HepG2 (cell line): ENCODE data around the gene MLST8. TPM values are rescaled to one million over a fixed set of nuclear protein-coding genes. Genes with fewer than 3 reads are reported as not detected.

Experiments used
- BHLHE40 ChIP-seq: IDR thresholded peaks from 2 replicates; pipeline ENCODE4 v1.6.1; 2011; ENCODE audit warnings: low read length, improper control_type of control experiment
- BORCS8-MEF2B ChIP-seq: sonication (generic); formaldehyde crosslinking; IDR thresholded peaks from 2 replicates; pipeline ENCODE4 v1.8.0; 2022; ENCODE audit warnings: mild to moderate bottlenecking, missing genetic modification reagents
- CAMTA2 ChIP-seq: sonication (generic); formaldehyde crosslinking; IDR thresholded peaks from 2 replicates; pipeline ENCODE4 v1.4.0; 2020; ENCODE audit warnings: mild to moderate bottlenecking, missing genetic modification reagents, borderline replicate concordance
- CSRNP1 ChIP-seq: sonication (generic); formaldehyde crosslinking; IDR thresholded peaks from 2 replicates; pipeline ENCODE4 v1.8.1; 2023; ENCODE audit warnings: mild to moderate bottlenecking, missing genetic modification reagents
- ISX ChIP-seq: sonication (generic); formaldehyde crosslinking; conservative IDR thresholded peaks from 2 replicates; pipeline ENCODE4 v1.5.0; 2020; ENCODE audit warnings: missing genetic modification reagents
- MLLT10 ChIP-seq: sonication (generic); formaldehyde crosslinking; IDR thresholded peaks from 2 replicates; pipeline ENCODE4 v1.4.0; 2020; ENCODE audit warnings: missing genetic modification reagents
- MYC ChIP-seq: sonication (generic); formaldehyde crosslinking; IDR thresholded peaks from 2 replicates; pipeline ENCODE4 v1.9.0; 2021; ENCODE audit warnings: missing genetic modification reagents, borderline replicate concordance
- NFYB ChIP-seq: sonication (generic); formaldehyde crosslinking; IDR thresholded peaks from 2 replicates; pipeline ENCODE4 v1.4.0; 2020; ENCODE audit warnings: missing genetic modification reagents
- TBP ChIP-seq: sonication (generic); formaldehyde crosslinking; IDR thresholded peaks from 2 replicates; pipeline ENCODE4 v1.5.0; 2020; ENCODE audit warnings: missing genetic modification reagents
- TCF7 ChIP-seq: sonication (generic); IDR thresholded peaks from 2 replicates; pipeline ENCODE4 v1.6.1; 2016; ENCODE audit warnings: antibody characterized with exemption, low read depth
- WIZ ChIP-seq: sonication (generic); formaldehyde crosslinking; IDR thresholded peaks from 2 replicates; pipeline ENCODE4 v1.5.1; 2020; ENCODE audit warnings: mild to moderate bottlenecking, missing genetic modification reagents
- XRCC5 ChIP-seq: fragments of 200-400 bp; formaldehyde crosslinking; optimal IDR thresholded peaks from 2 replicates; pipeline ENCODE3; 2017; ENCODE audit warnings: mild to moderate bottlenecking, low read length
- ZBTB37 ChIP-seq: sonication (generic); formaldehyde crosslinking; IDR thresholded peaks from 2 replicates; pipeline ENCODE4 v1.4.0; 2020; ENCODE audit warnings: mild to moderate bottlenecking, missing genetic modification reagents
- ZNF160 ChIP-seq: sonication (generic); formaldehyde crosslinking; IDR thresholded peaks from 2 replicates; pipeline ENCODE4 v1.8.0; 2022; ENCODE audit warnings: mild to moderate bottlenecking, inconsistent platforms, missing genetic modification reagents
- ZNF17 ChIP-seq: sonication (generic); formaldehyde crosslinking; IDR thresholded peaks from 2 replicates; pipeline ENCODE4 v1.5.0; 2020; ENCODE audit warnings: mild to moderate bottlenecking, missing genetic modification reagents
- ZNF256 ChIP-seq: sonication (generic); formaldehyde crosslinking; conservative IDR thresholded peaks from 2 replicates; pipeline ENCODE4 v1.4.0; 2020; ENCODE audit warnings: missing genetic modification reagents
- ZNF354B ChIP-seq: sonication (generic); formaldehyde crosslinking; IDR thresholded peaks from 2 replicates; pipeline ENCODE4 v1.8.0; 2022; ENCODE audit warnings: mild to moderate bottlenecking, missing genetic modification reagents
- ZNF569 ChIP-seq: sonication (generic); formaldehyde crosslinking; IDR thresholded peaks from 2 replicates; pipeline ENCODE4 v1.5.0; 2020; ENCODE audit warnings: mild to moderate bottlenecking, missing genetic modification reagents, moderate library complexity, borderline replicate concordance
- polyA plus RNA-seq, 8 experiments: library from polyadenylated mRNA; depleted of rRNA in 3 of 8; stranded (reverse) in 7 of 8; unstranded in 1 of 8; fragments of >200 nt; fragmentation: Illumina TruSeq in 4 of 8; extraction: Trizol in 4 of 8; gene quantifications; 2 replicates each; pipeline versions ENCODE4 v1.2.1 to v1.2.3, GENCODE V29; 2011 to 2016; ENCODE audit warnings: low read depth in 4 of 8, missing spikeins in 1 of 8, mixed read lengths in 1 of 8; ENCODE audit not compliant: insufficient read depth in 1 of 8
- total RNA-seq, 5 experiments: library from RNA; depleted of rRNA; stranded (reverse); fragments of >200 nt; fragmentation: Illumina TruSeq; extraction: Trizol; gene quantifications; 2 replicates each; pipeline ENCODE4 v1.2.3, GENCODE V29; 2016; ENCODE audit warnings: low read depth in 1 of 5
- TF ChIP-seq, protein P1 (sequence below): sonication (generic); formaldehyde crosslinking; IDR thresholded peaks from 2 replicates; pipeline ENCODE4 v1.4.0; 2020; ENCODE audit warnings: low read depth, mild to moderate bottlenecking, missing genetic modification reagents
- TF ChIP-seq, protein P2 (sequence below): sonication (generic); formaldehyde crosslinking; IDR thresholded peaks from 2 replicates; pipeline ENCODE4 v1.5.0; 2020; ENCODE audit warnings: missing genetic modification reagents, mild to moderate bottlenecking, borderline replicate concordance
- TF ChIP-seq, protein P3 (sequence below): sonication (generic); formaldehyde crosslinking; IDR thresholded peaks from 2 replicates; pipeline ENCODE4 v1.4.0; 2020; ENCODE audit warnings: missing genetic modification reagents, borderline replicate concordance

The MLST8 gene
- total and polyA plus RNA-seq, 2 of the 13 experiments (the other 11 are each of a cell fraction or from before 2014, with no cell fraction given): 30.8 to 72.7 TPM

DNA sequence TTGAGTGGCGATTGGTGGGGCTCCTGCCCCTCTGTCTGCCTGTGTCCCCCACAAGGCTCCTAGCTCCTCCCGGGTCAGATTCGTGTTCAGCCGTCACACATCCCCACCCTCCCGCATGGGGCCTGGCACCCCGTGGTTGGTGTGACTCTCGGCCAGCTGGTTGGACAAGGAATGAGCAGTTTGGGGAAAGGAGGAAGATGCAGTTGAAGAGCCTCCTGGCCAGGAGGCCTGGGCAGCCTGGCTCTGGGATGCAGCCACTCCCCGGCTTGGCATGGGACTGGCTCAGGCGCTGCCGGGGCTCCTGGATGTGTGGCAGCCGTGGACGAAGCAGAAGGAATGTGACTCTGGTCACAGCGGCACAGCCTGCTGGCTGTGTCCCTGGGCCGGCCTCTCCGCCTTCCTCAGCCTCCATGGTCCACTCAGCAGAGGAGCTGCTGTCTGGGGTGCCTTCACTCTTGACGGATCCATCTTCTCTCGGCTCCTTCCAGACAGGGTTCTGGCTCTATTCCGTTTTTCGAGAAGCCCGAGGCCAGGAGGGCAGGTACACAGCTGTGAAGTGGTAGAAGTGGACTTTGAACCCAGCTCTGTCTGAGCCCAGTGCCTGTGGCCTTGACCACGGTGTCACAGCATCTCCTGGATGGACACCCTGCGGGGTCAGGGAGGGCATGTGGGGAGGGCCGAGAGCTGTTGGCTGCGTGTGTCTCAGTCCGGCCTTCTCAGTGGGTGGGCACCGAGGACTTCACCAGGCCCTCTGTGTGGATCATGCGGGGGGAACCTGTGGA, 47.6 kb upstream of the MLST8 start (continued):
- TF ChIP-seq CSRNP1 (CRISPR knock-in tag) (peak; percentile 45; the same call in 1 of the 2 replicates), BHLHE40 (peak; percentile 29; the same call in 1 of the 2 replicates), TCF7 (0 out of 2 replicates have a peak, but pooled peaks have one; percentile 6), ZNF569 (CRISPR knock-in tag) (no peak), ZBTB37 (CRISPR knock-in tag) (no peak), NFYB (no peak), MYC (CRISPR knock-in tag) (peak; percentile 79; the same call in 1 of the 2 replicates), WIZ (CRISPR knock-in tag) (no peak), MLLT10 (CRISPR knock-in tag) (no peak), ZNF256 (no peak), ZNF354B (CRISPR knock-in tag) (no peak), ISX (no peak), ZNF17 (CRISPR knock-in tag) (no peak), CAMTA2 (CRISPR knock-in tag) (no peak), XRCC5 (peak; percentile 51), ZNF160 (no peak), TBP (CRISPR knock-in tag) (no peak), BORCS8-MEF2B (CRISPR knock-in tag) (no peak; the same call in 1 of the 2 replicates)
- TF ChIP-seq, protein P1, sequence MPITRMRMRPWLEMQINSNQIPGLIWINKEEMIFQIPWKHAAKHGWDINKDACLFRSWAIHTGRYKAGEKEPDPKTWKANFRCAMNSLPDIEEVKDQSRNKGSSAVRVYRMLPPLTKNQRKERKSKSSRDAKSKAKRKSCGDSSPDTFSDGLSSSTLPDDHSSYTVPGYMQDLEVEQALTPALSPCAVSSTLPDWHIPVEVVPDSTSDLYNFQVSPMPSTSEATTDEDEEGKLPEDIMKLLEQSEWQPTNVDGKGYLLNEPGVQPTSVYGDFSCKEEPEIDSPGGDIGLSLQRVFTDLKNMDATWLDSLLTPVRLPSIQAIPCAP (CRISPR knock-in tag): no peak
- TF ChIP-seq, protein P2, sequence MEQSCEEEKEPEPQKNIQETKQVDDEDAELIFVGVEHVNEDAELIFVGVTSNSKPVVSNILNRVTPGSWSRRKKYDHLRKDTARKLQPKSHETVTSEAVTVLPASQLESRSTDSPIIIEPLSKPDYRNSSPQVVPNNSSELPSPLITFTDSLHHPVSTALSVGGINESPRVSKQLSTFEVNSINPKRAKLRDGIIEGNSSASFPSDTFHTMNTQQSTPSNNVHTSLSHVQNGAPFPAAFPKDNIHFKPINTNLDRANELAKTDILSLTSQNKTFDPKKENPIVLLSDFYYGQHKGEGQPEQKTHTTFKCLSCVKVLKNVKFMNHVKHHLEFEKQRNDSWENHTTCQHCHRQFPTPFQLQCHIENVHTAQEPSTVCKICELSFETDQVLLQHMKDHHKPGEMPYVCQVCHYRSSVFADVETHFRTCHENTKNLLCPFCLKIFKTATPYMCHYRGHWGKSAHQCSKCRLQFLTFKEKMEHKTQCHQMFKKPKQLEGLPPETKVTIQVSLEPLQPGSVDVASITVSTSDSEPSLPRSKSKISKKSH (CRISPR knock-in tag): no peak
- TF ChIP-seq, protein P3, sequence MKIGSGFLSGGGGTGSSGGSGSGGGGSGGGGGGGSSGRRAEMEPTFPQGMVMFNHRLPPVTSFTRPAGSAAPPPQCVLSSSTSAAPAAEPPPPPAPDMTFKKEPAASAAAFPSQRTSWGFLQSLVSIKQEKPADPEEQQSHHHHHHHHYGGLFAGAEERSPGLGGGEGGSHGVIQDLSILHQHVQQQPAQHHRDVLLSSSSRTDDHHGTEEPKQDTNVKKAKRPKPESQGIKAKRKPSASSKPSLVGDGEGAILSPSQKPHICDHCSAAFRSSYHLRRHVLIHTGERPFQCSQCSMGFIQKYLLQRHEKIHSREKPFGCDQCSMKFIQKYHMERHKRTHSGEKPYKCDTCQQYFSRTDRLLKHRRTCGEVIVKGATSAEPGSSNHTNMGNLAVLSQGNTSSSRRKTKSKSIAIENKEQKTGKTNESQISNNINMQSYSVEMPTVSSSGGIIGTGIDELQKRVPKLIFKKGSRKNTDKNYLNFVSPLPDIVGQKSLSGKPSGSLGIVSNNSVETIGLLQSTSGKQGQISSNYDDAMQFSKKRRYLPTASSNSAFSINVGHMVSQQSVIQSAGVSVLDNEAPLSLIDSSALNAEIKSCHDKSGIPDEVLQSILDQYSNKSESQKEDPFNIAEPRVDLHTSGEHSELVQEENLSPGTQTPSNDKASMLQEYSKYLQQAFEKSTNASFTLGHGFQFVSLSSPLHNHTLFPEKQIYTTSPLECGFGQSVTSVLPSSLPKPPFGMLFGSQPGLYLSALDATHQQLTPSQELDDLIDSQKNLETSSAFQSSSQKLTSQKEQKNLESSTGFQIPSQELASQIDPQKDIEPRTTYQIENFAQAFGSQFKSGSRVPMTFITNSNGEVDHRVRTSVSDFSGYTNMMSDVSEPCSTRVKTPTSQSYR (CRISPR knock-in tag): peak; percentile 65; the same call in 1 of the 2 replicates
